ENCODE results near the gene TEX10.

- TF ChIP-seq CTCF (IDR thresholded peaks at IDR 0.05), result no peak
- TF ChIP-seq POLR2A (IDR thresholded peaks at IDR 0.05; ENCODE audit: low read depth), result no peak
- no peak for TF ChIP-seq POLR2AphosphoS5 (IDR thresholded peaks at IDR 0.05)
- no peak for TF ChIP-seq EP300 (IDR thresholded peaks at IDR 0.05)
These were observed 37.2 kb downstream of the TEX10 start for GRCh38 chr9:100315561-100315960.
